Breast epithelium (tissue), 4 donors: ENCODE data around the gene GALNT10. TPM values are rescaled to one million over a fixed set of nuclear protein-coding genes. Genes with fewer than 3 reads are reported as not detected.

ENCODE experiments used
- DNase-seq, 2 donors: peaks; one replicate each; pipeline ENCODE4 v3.0.0-alpha.2; 2019; ENCODE audit warnings: low spot score in 2 of 2
- H3K27ac ChIP-seq, 2 donors: fragments of 200-600 bp; sonication (generic) in 1 of 2; one replicate each; pipeline ENCODE4 v1.5.1; 2016 to 2019; ENCODE audit warnings: mild to moderate bottlenecking in 1 of 2
- H3K27me3 ChIP-seq, 2 donors: fragments of 200-600 bp; sonication (generic) in 1 of 2; one replicate each; pipeline versions ENCODE4 v1.5.1 to v1.6.0; 2017 to 2019; ENCODE audit warnings: control low read depth in 1 of 2, mild to moderate bottlenecking in 1 of 2
- H3K36me3 ChIP-seq: fragments of 200-600 bp; one replicate; pipeline ENCODE4 v1.5.1; 2019
- H3K4me1 ChIP-seq, 2 donors: fragments of 200-600 bp; sonication (generic); one replicate each; pipeline ENCODE4 v1.5.1; 2016 to 2019; ENCODE audit warnings: control low read depth in 1 of 2
- H3K4me3 ChIP-seq, 3 donors: fragments of 200-600 bp; sonication (generic); 1 replicate in 2 of 3; 2 replicates in 1 of 3; pipeline ENCODE4 v1.5.1; 2016 to 2019; ENCODE audit warnings: mild to moderate bottlenecking in 3 of 3, moderate library complexity in 2 of 3
- H3K9me3 ChIP-seq, 2 donors: fragments of 200-600 bp; sonication (generic) in 1 of 2; one replicate each; pipeline ENCODE4 v1.5.1; 2016 to 2019; ENCODE audit warnings: control low read depth in 1 of 2
- POLR2A ChIP-seq: fragments of 450-650 bp; IDR thresholded peaks from one replicate; pipeline ENCODE4 v1.6.1; 2016; ENCODE audit warnings: antibody characterized with exemption, mild to moderate bottlenecking, moderate library complexity
- POLR2AphosphoS5 ChIP-seq, 3 donors: sonication (generic); formaldehyde crosslinking; IDR thresholded peaks; one replicate each; pipeline ENCODE4 v1.6.1; 2017; ENCODE audit warnings: antibody characterized with exemption in 3 of 3
- intact Hi-C: fragments of 100-400 bp; cut with DNase I; formaldehyde crosslinking; loops from one replicate; pipeline ENCODE4 v1.15.1; 2023; ENCODE audit warnings: low total_unique reads
- total RNA-seq, 3 donors: library from RNA; depleted of rRNA; stranded (reverse); fragments of >200 nt; gene quantifications; one replicate each; pipeline ENCODE4 v1.1.0, GENCODE V29; 2016
- TF ChIP-seq, protein P1 (sequence below), 3 donors: fragments of 450-650 bp; IDR thresholded peaks; one replicate each; pipeline ENCODE4 v1.5.1; 2016 to 2017; ENCODE audit warnings: antibody characterized with exemption in 3 of 3, mild to moderate bottlenecking in 3 of 3, moderate library complexity in 3 of 3

The GALNT10 gene
- total RNA-seq, 3 donors from 2014 or later: 32.8 to 67.2 (median 34.1) TPM

DNA sequence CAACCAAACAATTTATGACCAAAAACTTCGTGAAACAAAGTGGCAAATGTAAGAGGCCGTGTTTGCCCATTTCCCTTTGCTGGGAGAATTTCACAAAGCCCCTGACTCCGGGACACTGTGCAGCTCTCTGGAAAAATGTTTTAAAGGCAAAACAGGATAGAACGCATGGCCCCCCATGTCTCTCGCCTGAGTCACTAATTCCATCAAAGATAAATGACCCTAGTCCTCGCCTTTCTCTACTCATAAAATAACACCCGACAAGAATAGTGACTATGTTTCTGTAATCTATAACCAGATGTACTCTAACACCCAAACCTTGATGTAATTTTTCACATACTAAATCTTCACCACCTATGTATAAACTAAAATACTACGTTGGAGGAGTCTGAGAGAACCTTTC lies 199.6 kb downstream of the GALNT10 start:
- Histone ChIP-seq H3K27me3 (no peaks in the 10 kb centered on the region), H3K9me3 (no peaks in the 10 kb centered on the region), H3K27ac (no peak overlapping the region), H3K36me3 (no peaks in the 10 kb centered on the region), H3K4me3 (no peak overlapping the region), H3K4me1 (no peaks in the 10 kb centered on the region)
- DNase-seq: no peak
- intact Hi-C loops: loop anchor here (10.0 kb wide), 1 partner anchor 195 kb away; the partner anchor contains the start of gene GALNT10
- TF ChIP-seq POLR2AphosphoS5 (IDR thresholded peaks at IDR 0.05): no peak
- TF ChIP-seq, protein P1, sequence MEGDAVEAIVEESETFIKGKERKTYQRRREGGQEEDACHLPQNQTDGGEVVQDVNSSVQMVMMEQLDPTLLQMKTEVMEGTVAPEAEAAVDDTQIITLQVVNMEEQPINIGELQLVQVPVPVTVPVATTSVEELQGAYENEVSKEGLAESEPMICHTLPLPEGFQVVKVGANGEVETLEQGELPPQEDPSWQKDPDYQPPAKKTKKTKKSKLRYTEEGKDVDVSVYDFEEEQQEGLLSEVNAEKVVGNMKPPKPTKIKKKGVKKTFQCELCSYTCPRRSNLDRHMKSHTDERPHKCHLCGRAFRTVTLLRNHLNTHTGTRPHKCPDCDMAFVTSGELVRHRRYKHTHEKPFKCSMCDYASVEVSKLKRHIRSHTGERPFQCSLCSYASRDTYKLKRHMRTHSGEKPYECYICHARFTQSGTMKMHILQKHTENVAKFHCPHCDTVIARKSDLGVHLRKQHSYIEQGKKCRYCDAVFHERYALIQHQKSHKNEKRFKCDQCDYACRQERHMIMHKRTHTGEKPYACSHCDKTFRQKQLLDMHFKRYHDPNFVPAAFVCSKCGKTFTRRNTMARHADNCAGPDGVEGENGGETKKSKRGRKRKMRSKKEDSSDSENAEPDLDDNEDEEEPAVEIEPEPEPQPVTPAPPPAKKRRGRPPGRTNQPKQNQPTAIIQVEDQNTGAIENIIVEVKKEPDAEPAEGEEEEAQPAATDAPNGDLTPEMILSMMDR (IDR thresholded peaks at IDR 0.05): no peak
- TF ChIP-seq POLR2A: no peak

DNA sequence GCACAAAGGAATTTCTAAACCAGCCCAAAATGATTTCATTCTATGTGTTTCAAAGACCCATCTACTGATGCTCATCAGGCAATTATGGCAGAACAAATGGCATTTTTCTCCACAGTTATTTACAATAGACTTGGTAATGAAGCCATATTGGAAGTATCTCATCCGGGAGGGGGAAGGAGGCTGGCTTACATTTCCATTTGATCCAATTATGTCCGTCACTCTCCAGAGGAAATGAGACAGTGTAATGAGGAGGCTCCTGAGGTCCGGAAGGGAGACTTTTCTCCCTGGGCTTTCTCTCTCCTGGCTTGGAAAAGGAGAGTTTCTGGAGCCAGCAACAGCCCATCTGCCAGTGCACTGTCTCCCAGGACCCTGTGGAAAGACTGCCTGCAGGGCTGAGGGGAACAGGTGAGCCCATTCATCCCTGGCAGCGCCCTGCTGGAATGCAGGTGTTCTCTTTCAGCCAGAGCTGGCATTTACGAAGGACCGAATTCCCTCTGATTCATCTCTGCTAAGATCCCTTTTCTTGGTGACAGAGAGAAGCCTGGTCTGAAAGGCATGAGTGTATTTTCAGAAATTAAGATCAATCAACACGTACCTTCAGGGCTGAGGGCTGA lies 200.3 kb downstream of the GALNT10 start:
- DNase-seq: no peak
- H3K36me3 ChIP-seq: no peaks in the 10 kb centered on the region
- H3K4me3 ChIP-seq: no peak overlapping the region
- no peaks in the 10 kb centered on the region for H3K4me1 ChIP-seq
- no peaks in the 10 kb centered on the region for H3K9me3 ChIP-seq
- intact Hi-C loops: loop anchor here (10.0 kb wide), 1 partner anchor 196 kb away; the partner anchor contains the start of gene GALNT10
- H3K27ac ChIP-seq: no peak overlapping the region
- no peaks in the 10 kb centered on the region for H3K27me3 ChIP-seq
- TF ChIP-seq, protein P1 (IDR thresholded peaks at IDR 0.05): no peak
- TF ChIP-seq POLR2A: no peak
- no peak for TF ChIP-seq POLR2AphosphoS5 (IDR thresholded peaks at IDR 0.05)

DNA sequence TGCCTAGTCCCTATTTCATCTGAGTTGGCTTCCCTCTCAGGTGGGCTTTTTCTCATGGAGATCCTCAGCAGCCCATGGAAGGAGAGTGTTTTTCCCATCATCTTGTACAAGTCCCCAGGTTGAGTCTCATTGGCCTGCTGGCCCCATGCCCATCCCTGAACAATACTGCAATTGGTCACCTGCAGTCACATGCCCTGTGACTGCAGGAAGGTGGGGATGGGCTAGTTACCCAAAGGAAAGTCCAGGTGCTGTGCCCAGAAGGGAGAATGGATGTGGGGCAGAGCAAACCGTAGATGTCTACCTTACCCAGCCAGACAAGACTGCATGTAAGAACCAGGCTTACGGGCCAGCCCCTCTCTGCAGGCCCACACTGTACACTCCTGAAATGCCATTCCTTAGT lies 201.3 kb downstream of the GALNT10 start:
- Histone ChIP-seq H3K9me3 (no peaks in the 10 kb centered on the region), H3K27me3 (no peaks in the 10 kb centered on the region), H3K4me3 (no peak overlapping the region), H3K4me1 (no peaks in the 10 kb centered on the region), H3K27ac (no peak overlapping the region), H3K36me3 (no peaks in the 10 kb centered on the region)
- TF ChIP-seq, protein P1 (IDR thresholded peaks at IDR 0.05): no peak
- TF ChIP-seq POLR2A: no peak
- TF ChIP-seq POLR2AphosphoS5 (IDR thresholded peaks at IDR 0.05): no peak
- no peak for DNase-seq
- intact Hi-C loops: loop anchor here (10.0 kb wide), 1 partner anchor 197 kb away; the partner anchor contains the start of gene GALNT10

DNA sequence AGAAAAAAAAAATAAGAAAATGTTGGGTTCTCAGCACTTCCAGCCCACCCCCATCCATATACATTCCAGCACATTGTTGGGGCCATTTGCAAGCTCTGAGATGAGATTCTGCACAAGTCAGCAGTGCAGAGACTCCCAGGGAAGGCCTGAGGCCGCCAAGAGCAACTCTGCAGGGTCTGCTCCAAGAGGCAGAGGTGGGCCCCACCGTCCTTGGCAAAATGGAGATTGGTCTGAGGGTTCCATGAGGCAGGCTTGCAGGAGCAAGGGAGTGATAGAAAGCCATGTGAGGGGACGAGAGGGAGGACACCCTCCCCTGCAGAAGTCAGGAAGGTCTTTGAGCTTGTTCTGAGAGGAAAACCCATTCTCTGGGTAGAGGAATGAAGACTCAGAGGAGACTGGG lies 203.3 kb downstream of the GALNT10 start:
- TF ChIP-seq, protein P1 (IDR thresholded peaks at IDR 0.05): no peak
- no peak for TF ChIP-seq POLR2AphosphoS5 (IDR thresholded peaks at IDR 0.05)
- TF ChIP-seq POLR2A: no peak
- no peak overlapping the region for H3K4me3 ChIP-seq
- H3K36me3 ChIP-seq: no peaks in the 10 kb centered on the region
- H3K27ac ChIP-seq: no peak overlapping the region
- no peaks in the 10 kb centered on the region for H3K9me3 ChIP-seq
- intact Hi-C loops: loop anchor here (10.0 kb wide), 1 partner anchor 199 kb away; the partner anchor contains the start of gene GALNT10
- DNase-seq: no peak
- no peaks in the 10 kb centered on the region for H3K27me3 ChIP-seq
- no peaks in the 10 kb centered on the region for H3K4me1 ChIP-seq

DNA sequence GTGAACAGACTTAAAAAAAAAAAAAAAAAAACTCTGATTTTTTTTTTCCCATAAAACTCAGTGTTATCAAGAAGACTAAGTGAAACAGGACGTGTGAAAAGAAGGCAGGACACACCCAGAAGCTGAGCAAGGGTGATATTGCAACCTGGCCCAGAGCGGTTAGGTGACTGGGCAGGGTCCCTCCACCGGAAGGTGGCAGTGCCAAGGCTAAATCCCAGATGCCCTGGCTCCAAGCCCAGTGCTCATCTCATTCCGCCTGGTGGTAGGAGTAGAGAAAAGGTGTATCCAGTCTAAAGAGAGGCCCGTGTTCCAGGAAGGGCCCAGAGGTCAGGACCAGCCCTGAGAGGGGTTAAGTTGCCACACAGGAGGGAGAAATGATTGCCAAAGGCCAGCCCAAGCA lies 203.8 kb downstream of the GALNT10 start:
- intact Hi-C loops: loop anchor here (10.0 kb wide), 1 partner anchor 200 kb away; the partner anchor contains the start of gene GALNT10
- Histone ChIP-seq H3K4me1 (no peaks in the 10 kb centered on the region), H3K27ac (no peak overlapping the region), H3K36me3 (no peaks in the 10 kb centered on the region), H3K9me3 (no peaks in the 10 kb centered on the region), H3K4me3 (no peak overlapping the region), H3K27me3 (no peaks in the 10 kb centered on the region)
- no peak for DNase-seq
- TF ChIP-seq, protein P1 (IDR thresholded peaks at IDR 0.05): no peak
- TF ChIP-seq POLR2AphosphoS5 (IDR thresholded peaks at IDR 0.05): no peak
- TF ChIP-seq POLR2A: no peak
